Measurements from ENCODE around the gene RAB3C.

The RAB3C gene

GRCh38 chr5:58842852-58843251 is 260.0 kb downstream of the RAB3C start:
- no peak for DNase-seq

GRCh38 chr5:58844395-58844794 is 261.5 kb downstream of the RAB3C start:
- DNase-seq, result no peak

- no peak for DNase-seq
Observed at GRCh38 chr5:58847041-58847440, 264.2 kb downstream of the RAB3C start.

GRCh38 chr5:58849223-58849622 is 266.3 kb downstream of the RAB3C start:
- DNase-seq, result peak; percentile 35

- peak; percentile 83 for DNase-seq
Observed at GRCh38 chr5:58849921-58850667, 267.2 kb downstream of the RAB3C start.

- no peak for DNase-seq
Observed at GRCh38 chr5:58851153-58851552, 268.3 kb downstream of the RAB3C start.

- no peak for DNase-seq
Observed at GRCh38 chr5:58851571-58851970, 268.7 kb downstream of the RAB3C start.

GRCh38 chr5:58852566-58852965 is 269.7 kb downstream of the RAB3C start:
- no peak for DNase-seq

- peak; percentile 18 for DNase-seq
Observed at GRCh38 chr5:58854441-58854840, 271.6 kb downstream of the RAB3C start.

- DNase-seq, result no peak
Observed at GRCh38 chr5:58855851-58856739, 273.2 kb downstream of the RAB3C start.

- DNase-seq, result no peak
Observed at GRCh38 chr5:58857609-58858008, 274.7 kb downstream of the RAB3C start.

GRCh38 chr5:58860680-58861079 is 277.8 kb downstream of the RAB3C start:
- DNase-seq, result no peak

- no peak for DNase-seq
Observed at GRCh38 chr5:58868931-58869330, 286.1 kb downstream of the RAB3C start.

GRCh38 chr5:58871648-58872242 is 288.9 kb downstream of the RAB3C start:
- DNase-seq, result peak; percentile 72

- no peak for DNase-seq
Observed at GRCh38 chr5:58872670-58873273, 289.9 kb downstream of the RAB3C start.

- no peak for DNase-seq
Observed at GRCh38 chr5:58875599-58875998, 292.7 kb downstream of the RAB3C start.

- no peak for DNase-seq
Observed at GRCh38 chr5:58885260-58885659, 302.4 kb downstream of the RAB3C start.

GRCh38 chr5:58886315-58887207 is 303.7 kb downstream of the RAB3C start:
- DNase-seq, result peak; percentile 82

- no peak for DNase-seq
Observed at GRCh38 chr5:58887311-58887710, 304.4 kb downstream of the RAB3C start.

- DNase-seq, result no peak
Observed at GRCh38 chr5:58887721-58888409, 305.0 kb downstream of the RAB3C start.

GRCh38 chr5:58890265-58890664 is 307.4 kb downstream of the RAB3C start:
- no peak for DNase-seq

- no peak for DNase-seq
Observed at GRCh38 chr5:58890701-58891085, 307.8 kb downstream of the RAB3C start.

Data from eye (tissue), 1 donor.